Measurements from ENCODE around the gene HIC1. TPM values are rescaled to one million over a fixed set of nuclear protein-coding genes. Genes with fewer than 3 reads are reported as not detected.

HIC1 gene
- total and polyA plus RNA-seq, 4 donors = 0.44 to 4.8 (median 3.7) TPM

GRCh38 chr17:2027528-2028233 lies 27.2 kb upstream of the HIC1 start (continued):
- TF ChIP-seq REST (IDR thresholded peaks at IDR 0.05) (no peak), SP1 (IDR thresholded peaks at IDR 0.05) (no peak)

- Histone ChIP-seq H3K36me3 (ENCODE audit: control insufficient read depth in 4 of 4, insufficient read depth in 3 of 4, low read depth in 1 of 4, low read length in 3 of 4) (no peaks in the 10 kb centered on the region), H3K9ac (ENCODE audit: low read depth in 1 of 2, low read length in 2 of 2) (no peak overlapping the region), H3K9me3 (ENCODE audit: control insufficient read depth in 4 of 4, low read length in 3 of 4) (no peaks in the 10 kb centered on the region), H3K4me1 (ENCODE audit: control insufficient read depth in 4 of 4, insufficient read depth in 4 of 4, low read length in 3 of 4) (peaks cover 2 to 50% (median 33%) of the 10 kb centered on the region in 4 donors), H3K27ac (ENCODE audit: low read depth in 1 of 2, low read length in 2 of 2) (no peak overlapping the region), H3K27me3 (ENCODE audit: control insufficient read depth in 4 of 4, insufficient read depth in 4 of 4, low read length in 3 of 4) (no peaks in the 10 kb centered on the region), H3K4me3 (ENCODE audit: low read depth in 1 of 3, low read length in 3 of 3) (no peak overlapping the region)
- 94% methylated on average over 5 of the region's 5 CpGs for WGBS
- no peak for DNase-seq (ENCODE audit: low spot score)
- TF ChIP-seq REST (IDR thresholded peaks at IDR 0.05) (no peak), MAX (IDR thresholded peaks at IDR 0.05) (no peak), JUND (IDR thresholded peaks at IDR 0.05) (no peak), ZBTB33 (IDR thresholded peaks at IDR 0.05) (no peak), TAF1 (conservative IDR thresholded peaks at IDR 0.05) (no peak), CTCF (IDR thresholded peaks at IDR 0.05; ENCODE audit: low read depth, low read length, missing input control) (no peak), EGR1 (IDR thresholded peaks at IDR 0.05; ENCODE audit: low read depth in 2 of 2) (no peak), FOXA1 (IDR thresholded peaks at IDR 0.05) (no peak), GABPA (IDR thresholded peaks at IDR 0.05 in 1 of 2, conservative IDR thresholded peaks at IDR 0.05 in 1 of 2) (no peak)
Observed at GRCh38 chr17:2028234-2028614, 26.7 kb upstream of the HIC1 start.

Data from liver (tissue), 9 donors.